22Rv1 (cell line): ENCODE measurements around the gene NOL7.

Experiments
- ZFX ChIP-seq: fragments of 450-650 bp; IDR thresholded peaks from 2 replicates; pipeline ENCODE4 v1.6.1; 2017; ENCODE audit warnings: antibody characterized with exemption, borderline replicate concordance
- TF ChIP-seq, protein P1 (sequence below): fragments of 450-650 bp; IDR thresholded peaks from 2 replicates; pipeline ENCODE4 v1.5.1; 2017; ENCODE audit warnings: mild to moderate bottlenecking

DNA sequence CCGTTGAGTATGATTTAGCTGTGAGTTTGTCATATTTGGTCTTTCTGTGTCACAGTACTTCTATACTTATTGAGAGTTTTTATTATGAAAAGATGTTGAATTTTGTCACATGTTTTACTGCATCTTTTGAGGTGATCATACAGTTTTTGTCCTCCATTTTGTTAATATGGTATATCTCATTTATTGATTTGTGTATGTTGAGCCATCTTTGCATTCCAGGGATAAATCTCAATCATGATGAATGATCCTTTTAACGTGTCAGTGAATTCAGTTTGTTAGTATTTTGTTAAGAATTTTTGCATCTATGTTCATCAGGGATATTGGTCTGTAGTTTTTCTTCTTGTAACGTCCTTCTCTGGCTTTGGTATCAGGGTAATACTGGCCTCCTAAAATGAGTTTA lies 37.2 kb upstream of the NOL7 start:
- TF ChIP-seq, protein P1, sequence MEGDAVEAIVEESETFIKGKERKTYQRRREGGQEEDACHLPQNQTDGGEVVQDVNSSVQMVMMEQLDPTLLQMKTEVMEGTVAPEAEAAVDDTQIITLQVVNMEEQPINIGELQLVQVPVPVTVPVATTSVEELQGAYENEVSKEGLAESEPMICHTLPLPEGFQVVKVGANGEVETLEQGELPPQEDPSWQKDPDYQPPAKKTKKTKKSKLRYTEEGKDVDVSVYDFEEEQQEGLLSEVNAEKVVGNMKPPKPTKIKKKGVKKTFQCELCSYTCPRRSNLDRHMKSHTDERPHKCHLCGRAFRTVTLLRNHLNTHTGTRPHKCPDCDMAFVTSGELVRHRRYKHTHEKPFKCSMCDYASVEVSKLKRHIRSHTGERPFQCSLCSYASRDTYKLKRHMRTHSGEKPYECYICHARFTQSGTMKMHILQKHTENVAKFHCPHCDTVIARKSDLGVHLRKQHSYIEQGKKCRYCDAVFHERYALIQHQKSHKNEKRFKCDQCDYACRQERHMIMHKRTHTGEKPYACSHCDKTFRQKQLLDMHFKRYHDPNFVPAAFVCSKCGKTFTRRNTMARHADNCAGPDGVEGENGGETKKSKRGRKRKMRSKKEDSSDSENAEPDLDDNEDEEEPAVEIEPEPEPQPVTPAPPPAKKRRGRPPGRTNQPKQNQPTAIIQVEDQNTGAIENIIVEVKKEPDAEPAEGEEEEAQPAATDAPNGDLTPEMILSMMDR: no peak
- no peak for TF ChIP-seq ZFX
